Tongue (tissue), 2 donors: ENCODE data around the gene KCNK15. TPM values are rescaled to one million over a fixed set of nuclear protein-coding genes. Genes with fewer than 3 reads are reported as not detected.

ENCODE experiments used
- DNase-seq: peaks from one replicate; pipeline ENCODE4 v3.0.0-alpha.2; 2015
- total RNA-seq: library from RNA; depleted of rRNA; stranded (reverse); fragments of >200 nt; gene quantifications from one replicate; pipeline ENCODE4 v1.2.3, GENCODE V29; 2014

The KCNK15 gene
- total RNA-seq, 1 donor from 2014 or later, result 0.41 TPM

GRCh38 chr20:44715499-44716308, 30.0 kb upstream of the KCNK15 start:
- DNase-seq, result no peak

- DNase-seq, result no peak
Observed at GRCh38 chr20:44716309-44717106, 29.2 kb upstream of the KCNK15 start.

GRCh38 chr20:44717986-44718385, 27.7 kb upstream of the KCNK15 start:
- DNase-seq, result no peak

GRCh38 chr20:44719841-44720240, 25.8 kb upstream of the KCNK15 start:
- DNase-seq, result no peak

GRCh38 chr20:44720621-44720996, 25.1 kb upstream of the KCNK15 start:
- peak; percentile 24 for DNase-seq

GRCh38 chr20:44720997-44721784, 24.5 kb upstream of the KCNK15 start:
- DNase-seq, result no peak

- no peak for DNase-seq
Observed at GRCh38 chr20:44721785-44722054, 23.9 kb upstream of the KCNK15 start.

GRCh38 chr20:44722990-44723389, 22.7 kb upstream of the KCNK15 start:
- no peak for DNase-seq

GRCh38 chr20:44723391-44723790, 22.3 kb upstream of the KCNK15 start:
- no peak for DNase-seq

GRCh38 chr20:44723798-44724362, 21.8 kb upstream of the KCNK15 start:
- DNase-seq, result no peak

- no peak for DNase-seq
Observed at GRCh38 chr20:44724423-44725091, 21.1 kb upstream of the KCNK15 start.

- DNase-seq, result no peak
Observed at GRCh38 chr20:44725837-44726236, 19.8 kb upstream of the KCNK15 start.

GRCh38 chr20:44727039-44727438, 18.6 kb upstream of the KCNK15 start:
- no peak for DNase-seq

GRCh38 chr20:44727651-44728050, 18.0 kb upstream of the KCNK15 start:
- no peak for DNase-seq

GRCh38 chr20:44728801-44729443, 16.7 kb upstream of the KCNK15 start:
- DNase-seq, result peak; percentile 83

GRCh38 chr20:44730441-44730840, 15.2 kb upstream of the KCNK15 start:
- peak; percentile 53 for DNase-seq

GRCh38 chr20:44731657-44732056, 14.0 kb upstream of the KCNK15 start:
- peak; percentile 40 for DNase-seq

GRCh38 chr20:44732327-44732726, 13.3 kb upstream of the KCNK15 start:
- no peak for DNase-seq

GRCh38 chr20:44733341-44734069, 12.2 kb upstream of the KCNK15 start:
- peak; percentile 78 for DNase-seq

GRCh38 chr20:44734938-44735337, 10.7 kb upstream of the KCNK15 start:
- no peak for DNase-seq

- DNase-seq, result no peak
Observed at GRCh38 chr20:44735816-44736169, 9.9 kb upstream of the KCNK15 start.
